Epithelial cell of esophagus (primary cell): ENCODE data around the gene GALNT17.

Experiments
- DNase-seq: peaks from one replicate; pipeline ENCODE4 v3.0.0; 2010; ENCODE audit warnings: low read depth
- H3K4me3 ChIP-seq: 2 replicates; pipeline ENCODE4 v1.5.1; 2011; ENCODE audit warnings: mild to moderate bottlenecking, low read length, control low read depth
- CTCF ChIP-seq: IDR thresholded peaks from 2 replicates; pipeline ENCODE4 v1.5.1; 2011; ENCODE audit warnings: low read depth, mild to moderate bottlenecking, low read length, control low read depth, inconsistent platforms; ENCODE audit not compliant: insufficient read depth; ENCODE audit errors: missing control alignments

The GALNT17 gene

DNA sequence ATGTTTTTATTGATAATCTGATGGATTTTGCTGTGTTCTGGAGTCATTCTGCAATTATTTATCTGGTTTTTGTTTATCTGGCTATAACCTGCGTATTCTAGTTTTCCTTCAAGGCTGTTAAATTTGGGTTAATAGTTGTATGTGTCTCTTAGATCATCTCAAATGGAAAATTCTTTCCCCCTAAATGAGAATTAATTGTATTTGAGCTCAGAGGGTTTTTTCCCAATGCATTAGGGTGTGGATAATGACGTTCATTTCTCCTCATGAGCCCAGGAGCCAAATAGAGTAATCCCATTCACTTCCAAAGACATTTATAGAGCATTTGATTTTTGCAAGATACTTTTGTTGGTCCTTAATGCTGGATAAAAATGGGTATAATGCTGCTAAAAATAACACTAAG, 564.6 kb downstream of the GALNT17 start:
- no peak for DNase-seq
- TF ChIP-seq CTCF, result no peak
- H3K4me3 ChIP-seq, result no peak overlapping the region

- H3K4me3 ChIP-seq, result no peak overlapping the region
- no peak for TF ChIP-seq CTCF
- DNase-seq, result no peak
Observed at GRCh38 chr7:71697400-71697799, 565.5 kb downstream of the GALNT17 start.

- TF ChIP-seq CTCF, result no peak
- H3K4me3 ChIP-seq, result no peak overlapping the region
- no peak for DNase-seq
Observed at GRCh38 chr7:71705217-71705616, 573.3 kb downstream of the GALNT17 start.

GRCh38 chr7:71705901-71706596, 574.1 kb downstream of the GALNT17 start:
- TF ChIP-seq CTCF, result no peak
- no peak for DNase-seq
- no peak overlapping the region for H3K4me3 ChIP-seq

DNA sequence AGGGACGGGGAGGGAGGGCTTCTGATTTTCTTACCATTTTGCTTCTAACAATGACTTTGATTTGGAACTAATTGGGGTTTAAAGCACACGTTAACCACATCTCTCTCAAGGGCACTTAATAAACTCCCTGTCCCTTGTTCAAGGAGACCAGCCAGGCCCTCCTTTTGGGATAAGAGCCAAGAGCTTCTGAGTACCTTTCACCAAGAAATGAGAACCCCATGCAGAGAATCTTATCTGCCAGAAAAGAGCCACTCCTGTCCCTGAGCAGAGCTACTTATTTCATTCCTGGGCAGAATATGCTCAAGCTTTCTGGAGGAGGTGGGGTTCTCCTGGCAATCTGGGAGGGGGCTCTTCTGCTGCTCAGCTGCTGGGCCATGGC, 574.6 kb downstream of the GALNT17 start:
- no peak overlapping the region for H3K4me3 ChIP-seq
- no peak for DNase-seq
- no peak for TF ChIP-seq CTCF

DNA sequence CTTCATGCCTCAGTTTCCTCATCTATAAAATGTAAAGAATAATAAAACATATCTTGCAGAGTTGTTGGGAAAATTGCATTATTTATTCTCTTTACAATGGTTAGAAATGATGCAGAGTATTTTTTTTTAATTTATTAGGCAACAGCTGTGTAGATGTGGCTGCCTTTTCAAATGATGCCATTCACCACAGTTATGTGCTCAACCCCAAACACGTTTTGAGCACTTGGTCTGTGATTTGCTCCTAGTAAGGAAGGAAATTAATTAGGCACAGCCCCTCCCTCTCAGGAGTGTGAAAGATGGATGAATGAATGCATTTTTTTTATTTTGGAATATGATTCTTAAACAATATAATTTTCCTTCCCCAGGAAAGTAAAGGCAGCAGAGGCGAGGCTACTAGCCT, 575.1 kb downstream of the GALNT17 start:
- no peak for TF ChIP-seq CTCF
- no peak overlapping the region for H3K4me3 ChIP-seq
- DNase-seq, result no peak

DNA sequence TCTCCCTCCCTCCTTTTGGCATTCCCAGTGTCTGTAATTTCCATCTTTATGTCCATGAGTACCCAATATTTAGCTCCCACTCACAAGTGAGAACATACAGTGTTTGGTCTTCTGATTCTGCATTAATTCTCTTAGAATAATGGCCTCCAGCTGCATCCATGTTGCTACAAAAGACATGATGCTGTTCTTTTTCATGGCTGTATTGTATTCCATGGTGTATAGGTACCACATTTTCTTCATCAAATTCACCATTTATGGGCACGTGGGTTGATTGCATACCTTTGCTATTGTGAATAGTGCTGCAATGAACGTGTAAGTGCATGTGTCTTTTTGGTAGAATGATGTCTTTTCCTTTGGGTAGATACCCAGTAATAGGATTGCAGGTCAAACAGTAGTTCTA, 576.8 kb downstream of the GALNT17 start:
- no peak for DNase-seq
- no peak for TF ChIP-seq CTCF
- H3K4me3 ChIP-seq, result no peak overlapping the region
